HG03469 (cell line): Measurements from ENCODE around the gene RGMA.
"Not testable (repeated sequence)": the region's sequence is repeated elsewhere in the genome, so short reads cannot be mapped to it uniquely, and the experiment has no call there.

Source experiments
- ATAC-seq: cut with Tn5 transposase; IDR thresholded peaks from one replicate; pipeline ENCODE4 v1.9.1; 2021; ENCODE audit warnings: mild to moderate bottlenecking, moderate library complexity, moderate number of reproducible peaks; ENCODE audit not compliant: unreplicated experiment

RGMA gene

DNA sequence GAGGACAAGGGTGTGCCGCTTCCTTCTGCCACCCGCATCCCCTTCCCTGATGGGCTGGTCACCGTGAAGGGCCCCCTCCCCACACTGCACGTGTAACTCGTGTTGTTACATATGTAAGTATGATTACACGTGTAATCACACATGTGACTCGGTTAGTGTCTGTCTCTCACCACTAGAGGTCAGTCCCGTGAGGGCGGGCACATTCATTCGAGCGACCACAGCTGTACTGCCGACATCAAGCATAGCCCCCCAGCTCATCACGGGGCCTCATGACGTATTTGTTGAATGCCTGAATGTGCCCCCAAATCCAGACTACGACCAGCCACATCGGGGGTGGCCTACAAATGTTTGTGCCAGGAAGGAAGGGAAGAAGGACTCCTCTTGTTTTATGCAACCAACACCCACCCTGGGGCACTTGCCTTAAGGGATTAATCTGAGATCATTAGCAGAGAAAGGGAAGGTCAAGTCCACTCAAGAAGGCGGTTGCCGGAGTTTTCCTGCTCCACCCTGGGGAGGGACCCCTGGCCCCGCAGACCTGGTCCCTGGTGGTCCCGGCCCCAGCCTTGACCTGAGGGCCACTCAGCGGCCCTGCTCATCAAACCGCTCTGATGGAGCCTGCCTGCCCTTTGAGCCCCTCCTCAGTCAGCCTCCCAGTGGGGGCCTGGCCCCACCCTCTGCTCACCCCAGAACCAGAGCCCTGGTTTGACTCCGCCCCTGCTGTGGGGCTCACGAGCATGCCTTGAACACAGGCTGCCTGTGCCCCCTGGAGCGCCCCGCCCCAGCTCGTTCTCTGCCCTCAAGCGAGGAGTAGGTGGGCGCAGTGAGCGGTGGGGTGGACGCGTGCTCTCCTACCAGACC, 52.8 kb downstream of the RGMA start:
- peak; percentile 88 for ATAC-seq

DNA sequence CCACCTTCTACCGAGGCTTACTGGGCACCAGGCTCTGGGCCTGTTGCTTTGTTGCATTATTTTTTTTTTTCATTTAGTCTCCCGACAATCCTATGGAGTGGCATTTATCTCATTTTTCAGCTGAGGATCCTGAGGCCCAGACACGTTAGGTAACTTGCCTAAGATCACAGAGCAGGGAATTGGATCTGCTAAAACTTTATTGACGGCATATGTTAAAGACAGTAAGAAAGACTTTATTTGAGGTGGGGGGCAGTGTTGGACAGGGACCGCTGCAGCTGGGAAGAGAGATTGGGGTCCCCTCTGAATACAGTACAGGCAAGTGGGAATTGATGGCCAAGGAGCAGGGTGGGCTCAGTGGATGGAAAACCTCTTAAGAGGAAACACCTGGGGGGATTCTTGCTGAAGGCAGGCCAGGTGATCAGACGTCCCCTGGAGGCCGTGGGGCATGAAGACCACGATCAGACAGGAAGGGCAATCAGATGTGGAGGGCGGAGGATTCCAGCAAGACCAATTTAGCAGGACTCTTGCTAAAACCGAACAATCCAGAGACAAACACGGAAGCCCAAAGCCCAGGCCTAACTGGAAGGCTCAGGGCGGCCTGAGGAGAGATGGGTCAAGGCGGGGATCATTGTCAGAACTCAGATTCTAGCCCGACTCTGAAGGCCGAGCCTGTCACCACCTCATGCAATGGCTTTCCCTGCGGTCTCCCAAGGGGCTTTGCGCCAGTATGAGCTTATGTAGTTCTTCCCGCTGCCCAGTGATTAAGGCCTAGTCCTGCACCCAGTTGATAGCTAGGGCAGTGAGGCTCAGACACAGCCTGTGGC, 53.7 kb downstream of the RGMA start:
- ATAC-seq = no peak

DNA sequence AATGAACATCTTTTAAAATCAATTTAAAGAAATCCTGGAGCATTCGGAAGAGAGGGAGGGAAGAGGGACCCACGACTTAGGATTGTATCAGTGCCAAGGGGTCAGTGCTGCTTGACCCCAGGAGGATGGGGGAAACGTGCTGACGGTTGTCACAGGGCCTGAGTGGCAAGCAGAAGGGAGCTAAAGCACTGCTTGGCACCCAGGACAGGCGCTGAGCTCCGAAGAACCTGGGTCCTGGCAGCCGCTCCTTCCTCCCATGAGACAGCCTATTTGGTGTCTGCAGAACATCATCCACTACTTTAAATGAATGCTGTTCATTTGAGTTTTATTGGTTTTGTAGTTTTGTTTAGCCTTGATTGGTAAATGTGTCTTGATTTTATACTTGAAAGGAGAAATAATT, 54.5 kb downstream of the RGMA start:
- ATAC-seq = no peak

DNA sequence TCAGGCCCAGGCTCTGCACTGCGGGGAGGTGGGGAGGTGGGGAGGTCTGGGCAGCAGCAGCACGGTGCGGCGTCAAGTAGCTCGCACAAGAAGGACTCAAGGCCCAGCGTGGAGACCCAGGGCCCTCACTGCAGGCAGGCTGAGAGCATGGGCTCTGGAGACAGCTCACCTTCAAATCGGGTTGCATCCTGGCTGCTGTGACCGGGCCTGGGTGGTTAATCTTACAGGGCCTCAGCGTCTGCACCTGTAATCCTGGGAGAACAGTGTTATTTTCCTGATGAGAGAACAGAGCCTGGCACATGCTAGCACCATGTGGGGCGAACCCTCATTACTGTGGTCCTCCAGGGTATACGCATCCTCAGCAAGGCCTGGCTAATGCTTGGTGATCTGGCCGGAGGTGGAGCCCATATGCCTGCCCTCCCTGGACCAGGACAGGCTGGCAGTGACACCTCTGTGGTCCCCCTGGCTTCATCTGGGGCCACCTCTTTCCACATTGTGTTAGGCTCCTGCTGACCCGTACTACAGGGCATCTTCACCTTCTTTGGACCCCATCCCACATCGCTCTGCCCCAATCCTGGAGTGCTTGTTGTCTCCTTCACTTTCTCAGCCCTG, 55.5 kb downstream of the RGMA start:
- no peak for ATAC-seq

DNA sequence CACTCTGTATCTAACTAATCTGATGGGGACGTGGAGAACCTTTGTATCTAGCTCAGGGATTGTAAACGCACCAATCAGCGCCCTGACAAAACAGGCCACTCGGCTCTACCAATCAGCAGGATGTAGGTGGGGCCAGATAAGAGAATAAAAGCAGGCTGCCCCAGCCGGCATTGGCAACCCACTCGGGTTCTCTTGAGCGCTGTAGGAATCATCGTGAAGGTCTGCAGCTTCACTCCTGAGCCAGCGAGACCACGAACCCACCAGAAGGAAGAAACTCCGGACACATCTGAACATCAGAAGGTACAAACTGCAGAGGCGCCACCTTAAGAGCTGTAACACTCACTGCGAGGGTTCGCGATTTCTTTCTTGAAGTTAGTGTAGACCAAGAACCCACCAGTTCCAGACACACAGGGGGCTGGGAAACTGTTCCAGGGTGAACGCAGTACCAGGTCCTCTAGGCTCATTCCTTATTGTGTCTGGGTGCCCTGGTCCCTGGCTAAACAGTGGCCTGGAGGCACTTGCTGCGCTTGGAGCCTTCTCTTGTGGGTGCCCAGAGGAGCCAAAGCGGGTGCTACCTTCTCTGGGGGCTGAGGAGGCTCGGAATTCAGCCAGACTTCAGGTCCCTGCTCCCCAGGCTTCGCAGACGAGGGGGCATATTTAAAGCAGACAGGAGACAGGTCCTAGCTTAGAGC, 56.4 kb downstream of the RGMA start:
- ATAC-seq = not testable (repeated sequence)

DNA sequence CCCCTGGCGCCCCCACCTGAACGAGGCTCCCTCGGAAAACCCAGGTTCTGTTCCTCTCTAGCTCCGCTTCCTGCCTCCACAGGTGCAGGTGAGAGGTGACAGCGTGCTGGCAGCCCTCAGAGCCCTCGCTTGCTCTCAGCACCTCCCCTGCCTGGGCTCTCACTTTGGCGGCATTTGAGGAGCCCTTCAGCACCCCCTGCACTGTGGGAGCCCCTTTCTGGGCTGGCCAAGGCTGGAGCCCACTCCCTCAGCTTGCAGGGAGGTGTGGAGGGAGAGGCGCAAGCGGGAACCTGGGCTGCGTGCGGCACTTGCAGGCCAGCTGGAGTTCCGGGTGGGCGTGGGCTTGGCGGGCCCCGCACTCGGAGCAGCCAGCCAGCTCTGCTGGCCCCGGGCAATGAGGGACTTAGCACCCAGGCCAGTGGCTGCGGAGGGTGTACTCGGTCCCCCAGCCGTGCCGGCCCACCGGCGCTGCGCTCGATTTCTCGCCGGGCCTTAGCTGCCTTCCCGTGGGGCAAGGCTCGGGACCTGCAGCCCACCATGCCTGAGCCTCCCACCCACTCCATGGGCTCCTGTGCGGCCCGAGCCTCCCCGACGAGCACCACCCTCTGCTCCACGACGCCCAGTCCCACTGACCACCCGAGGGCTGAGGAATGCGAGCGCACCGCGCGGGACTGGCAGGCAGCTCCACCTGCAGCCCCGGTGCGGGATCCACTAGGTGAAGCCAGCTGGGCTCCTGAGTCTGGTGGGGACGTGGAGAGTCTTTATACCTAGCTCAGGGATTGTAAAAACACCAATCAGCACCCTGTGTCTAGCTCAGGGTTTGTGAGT, 57.2 kb downstream of the RGMA start:
- ATAC-seq = not testable (repeated sequence)

DNA sequence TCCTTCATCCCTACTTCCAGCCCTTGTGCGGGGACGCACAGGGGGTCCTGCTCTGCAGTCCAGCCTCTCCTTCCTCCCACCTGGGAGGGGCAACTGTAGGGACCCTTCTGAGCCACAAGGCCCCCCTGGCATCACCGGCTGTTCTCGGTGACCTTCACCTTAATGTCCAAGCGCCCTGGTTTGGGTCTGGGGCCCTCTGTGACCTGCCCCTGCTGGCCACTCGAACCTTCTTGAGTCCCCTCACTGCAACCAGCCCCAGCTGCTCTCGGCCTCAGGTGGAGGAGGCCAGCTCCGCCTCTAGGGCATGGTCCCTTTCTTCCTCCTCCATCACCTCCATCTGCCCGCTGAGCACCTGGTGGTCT, 57.9 kb downstream of the RGMA start:
- no peak for ATAC-seq

DNA sequence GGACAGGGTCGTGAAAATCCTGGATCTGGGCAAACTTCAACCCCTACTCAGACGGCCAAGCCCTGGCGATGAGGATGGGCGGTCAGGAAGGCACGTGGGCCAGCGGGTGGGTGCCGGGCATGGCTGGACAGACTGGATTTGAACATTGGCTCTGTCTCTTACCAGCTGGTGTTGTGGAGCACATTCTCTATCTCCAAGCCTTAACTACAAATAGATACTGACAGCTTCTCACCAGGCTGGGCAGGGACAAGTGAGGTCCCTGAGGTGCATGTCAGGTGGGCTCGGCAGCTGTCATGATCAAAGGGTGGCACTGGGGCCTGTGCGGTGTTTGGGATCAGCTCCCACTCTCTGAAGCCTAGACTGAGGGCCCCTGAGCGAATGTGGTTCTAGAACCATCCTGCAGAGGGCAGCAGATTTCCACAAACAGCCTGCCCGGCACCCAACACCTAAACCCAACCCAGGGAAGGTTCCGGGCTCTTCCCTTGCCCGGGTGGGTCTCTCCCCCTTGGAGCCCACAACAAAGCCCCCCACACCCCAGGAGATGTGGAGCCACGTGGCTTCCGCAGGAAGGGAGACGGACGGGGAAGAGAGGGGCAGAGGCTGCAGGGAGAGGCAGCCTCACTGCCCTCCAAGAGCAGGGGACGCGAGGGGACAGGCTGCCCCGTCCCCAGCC, 58.4 kb downstream of the RGMA start:
- ATAC-seq = peak; percentile 72

DNA sequence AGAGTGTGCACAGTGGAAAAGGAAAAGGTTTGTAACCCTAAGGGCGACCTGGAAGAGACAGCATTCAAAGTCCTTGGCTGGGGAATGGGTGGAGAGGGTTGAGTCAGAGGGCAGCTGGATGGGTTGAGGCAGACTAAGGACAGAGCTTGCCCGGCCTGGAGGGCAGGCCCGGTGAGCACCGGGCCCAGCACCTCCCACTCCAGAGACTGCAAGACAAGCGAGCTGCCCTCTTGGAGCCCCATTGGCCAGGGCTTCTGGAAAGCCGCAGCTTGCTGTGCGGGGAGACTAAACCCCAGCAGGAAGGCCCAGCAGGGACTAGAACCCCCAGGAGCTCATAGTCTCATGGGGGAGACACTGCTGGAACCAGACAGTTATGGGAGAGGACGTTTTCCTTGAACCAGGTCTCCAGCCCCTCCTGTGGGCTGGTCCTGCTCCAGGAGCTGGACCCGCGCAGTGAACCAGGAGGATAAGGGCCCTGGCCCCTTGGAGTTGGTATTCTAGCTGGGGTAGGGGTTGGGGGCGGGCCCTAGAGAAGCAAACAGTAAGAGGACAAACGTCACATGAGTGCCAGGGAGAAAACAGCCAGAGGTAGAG, 59.1 kb downstream of the RGMA start:
- no peak for ATAC-seq

DNA sequence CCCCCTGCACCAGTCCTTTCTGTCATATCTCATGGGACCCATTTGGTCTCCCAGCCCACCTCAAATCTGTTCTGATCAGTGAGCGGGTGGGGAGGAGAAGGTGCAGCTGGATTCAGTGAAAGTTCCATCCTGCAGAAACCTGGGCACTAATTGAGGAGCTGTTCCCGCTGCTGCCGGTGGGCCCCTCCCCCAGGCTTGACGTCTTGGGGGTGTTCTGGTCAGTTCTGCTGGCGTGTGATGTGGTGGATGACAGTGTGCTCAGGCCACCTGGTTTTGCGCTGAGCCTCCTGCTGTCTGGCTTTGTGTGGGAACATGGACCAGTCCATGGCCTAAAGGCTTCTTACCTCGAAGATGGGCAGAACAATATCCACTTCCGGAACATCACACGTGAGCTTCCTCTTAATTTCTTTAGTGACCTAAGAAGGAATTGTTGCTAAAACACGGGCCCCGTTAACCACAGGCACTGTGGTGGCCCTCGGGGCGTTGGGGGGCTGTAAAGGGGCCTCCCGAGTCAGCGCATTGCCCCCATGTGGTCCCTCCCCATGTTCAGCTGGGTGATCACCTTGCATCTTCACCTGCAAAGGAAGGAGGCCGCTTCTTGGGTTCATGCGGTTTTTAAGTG, 59.7 kb downstream of the RGMA start:
- no peak for ATAC-seq

DNA sequence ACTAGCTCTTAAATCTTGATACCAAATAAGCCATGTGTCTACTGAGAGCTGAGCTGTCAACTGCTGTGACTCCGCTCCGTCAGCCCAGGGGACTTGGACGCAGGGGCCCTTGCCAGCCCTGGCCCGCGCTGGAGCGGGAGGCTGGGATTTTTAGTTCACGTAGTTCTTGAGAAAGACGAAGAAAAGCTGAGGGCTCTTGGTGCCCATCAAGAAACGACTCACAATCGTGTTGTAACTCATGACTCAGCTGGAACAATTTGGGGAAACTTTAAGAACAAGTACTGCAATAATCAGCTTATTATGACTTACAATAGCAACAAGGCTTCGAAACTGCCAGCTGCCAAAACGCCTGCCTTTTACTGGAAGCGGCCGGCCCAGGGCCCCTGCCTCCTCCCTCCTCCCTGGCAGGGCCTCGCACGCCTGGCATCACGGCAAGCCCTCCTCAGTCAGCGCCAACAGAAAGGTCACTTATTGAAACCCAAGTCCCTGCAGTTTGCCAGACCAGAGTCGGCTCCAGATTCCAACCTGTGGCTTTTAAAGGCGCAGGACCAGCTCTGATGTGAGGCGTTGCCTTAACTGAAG, 60.3 kb downstream of the RGMA start:
- no peak for ATAC-seq

DNA sequence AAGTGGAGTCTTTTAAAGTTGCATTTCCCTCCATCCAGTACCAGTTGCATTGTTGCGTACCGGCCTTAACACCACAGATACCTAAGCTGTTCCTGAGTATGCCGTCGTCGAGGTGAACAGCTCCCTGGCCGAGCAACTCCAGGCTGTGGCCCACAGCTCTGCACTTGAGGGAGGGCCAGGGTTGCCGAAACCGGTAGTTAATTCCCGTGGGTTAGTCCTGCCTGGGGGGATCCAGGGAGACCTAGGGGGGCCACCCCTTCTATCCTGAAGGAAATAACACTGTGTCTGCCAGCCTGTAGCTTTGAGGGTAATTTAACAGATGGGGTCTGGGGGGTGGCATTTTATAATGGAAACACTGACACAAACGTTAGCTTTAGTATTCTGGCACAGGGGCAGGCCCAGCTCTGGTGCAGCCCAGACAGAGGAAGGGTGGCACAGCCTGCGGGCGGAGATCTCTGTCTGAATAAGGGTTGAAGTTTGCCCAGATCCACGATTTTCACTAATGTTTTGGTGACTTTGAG, 60.8 kb downstream of the RGMA start:
- no peak for ATAC-seq

DNA sequence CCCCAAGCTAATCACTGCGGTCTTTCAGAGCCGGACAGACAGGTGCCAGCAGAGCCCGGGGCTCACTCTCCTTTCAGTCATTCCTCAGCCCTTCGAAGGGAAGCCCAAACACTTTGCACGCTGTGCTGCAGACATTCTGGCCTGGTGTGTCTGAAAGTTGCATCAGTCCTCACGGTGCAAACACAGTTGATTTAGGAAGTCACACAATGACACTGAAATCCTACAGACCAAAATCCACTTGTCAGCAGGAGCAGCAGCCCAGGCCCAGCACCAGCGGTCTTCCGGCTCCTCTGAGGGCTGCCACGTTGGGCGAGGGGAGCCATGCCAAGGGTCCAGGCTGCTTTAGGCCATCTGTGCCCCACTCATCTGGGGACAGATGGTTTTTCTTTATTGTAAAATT, 61.6 kb downstream of the RGMA start:
- no peak for ATAC-seq

DNA sequence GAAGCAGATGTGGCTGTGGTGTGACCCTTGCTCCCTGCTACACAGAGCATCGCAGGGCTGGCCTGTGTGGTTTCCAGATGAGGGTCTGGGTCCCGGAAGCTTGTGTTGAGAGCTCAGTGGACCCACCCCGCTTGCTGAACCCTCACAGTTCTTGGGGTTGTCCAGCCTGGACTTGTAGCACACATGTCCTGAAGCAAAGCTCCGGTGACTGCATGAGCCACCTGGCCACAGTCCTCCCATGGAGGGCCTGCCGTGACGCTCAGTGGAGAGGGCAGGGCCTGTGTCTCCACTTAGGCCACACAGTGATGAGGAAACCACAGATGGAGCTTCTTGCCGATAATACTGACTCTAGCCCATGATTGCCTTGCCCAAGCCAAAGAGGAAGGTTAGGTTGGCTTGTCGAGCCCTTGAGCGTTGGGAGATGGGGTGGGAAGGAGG, 62.6 kb downstream of the RGMA start:
- ATAC-seq = no peak

DNA sequence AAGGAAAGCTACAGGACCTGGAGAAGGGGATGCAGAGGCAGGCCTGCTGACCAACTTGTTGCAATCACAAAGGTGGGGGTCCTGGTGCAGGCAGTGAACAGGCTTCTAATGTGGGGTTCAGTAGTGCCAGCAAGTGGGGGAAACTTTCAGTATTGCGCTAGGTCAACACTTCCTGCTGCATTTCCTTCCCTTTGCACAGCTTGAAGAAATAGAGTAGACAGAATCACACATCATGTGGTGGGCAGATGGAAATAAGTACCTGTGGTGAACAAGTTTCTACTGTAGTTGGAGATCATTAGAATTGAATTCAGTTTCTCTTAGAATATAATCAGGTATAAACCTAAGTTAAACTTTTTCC, 63.4 kb downstream of the RGMA start:
- ATAC-seq = no peak

DNA sequence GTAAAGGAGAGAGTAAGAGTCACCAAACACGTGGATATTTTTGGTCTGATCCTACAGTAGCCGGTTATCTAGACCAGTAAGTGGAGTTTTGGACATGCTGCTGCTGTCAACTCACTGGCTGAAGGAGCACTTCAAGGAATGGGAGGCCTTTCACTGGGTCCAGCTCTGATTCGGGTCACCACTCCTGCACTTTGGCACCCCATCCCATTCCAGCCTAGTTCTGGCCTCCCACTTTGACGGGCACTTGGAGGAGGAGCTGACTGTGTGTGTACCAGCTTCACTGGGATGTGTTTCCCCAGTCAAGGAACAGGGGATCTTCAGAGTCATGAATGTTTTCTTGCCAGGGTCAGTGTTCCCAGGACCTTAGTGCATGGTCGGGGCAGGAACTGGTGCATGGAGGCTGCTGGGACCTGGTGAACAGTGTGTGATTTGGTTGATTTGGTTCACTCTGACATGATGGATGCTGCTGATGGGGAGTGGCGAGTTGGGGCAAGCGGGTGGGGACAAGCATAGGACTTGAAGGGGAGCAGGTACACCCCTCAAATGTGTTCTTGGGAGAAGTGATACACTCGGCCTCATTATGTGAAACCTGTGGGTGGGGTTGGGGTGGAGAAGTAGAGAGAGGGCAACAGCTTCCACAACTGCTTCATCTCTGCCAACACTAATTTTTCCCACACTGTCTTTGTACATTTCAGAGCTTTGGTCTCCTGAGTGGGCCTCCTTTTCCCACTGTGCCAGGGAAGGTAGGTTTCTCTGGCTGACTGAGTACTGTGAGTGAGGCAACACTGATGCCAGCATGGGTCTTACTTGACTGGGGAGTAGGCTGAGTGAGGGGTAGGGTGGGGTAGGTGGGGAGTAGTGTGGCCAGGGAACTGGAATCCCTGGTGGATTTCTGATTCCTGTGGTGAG, 64.0 kb downstream of the RGMA start:
- ATAC-seq = no peak

DNA sequence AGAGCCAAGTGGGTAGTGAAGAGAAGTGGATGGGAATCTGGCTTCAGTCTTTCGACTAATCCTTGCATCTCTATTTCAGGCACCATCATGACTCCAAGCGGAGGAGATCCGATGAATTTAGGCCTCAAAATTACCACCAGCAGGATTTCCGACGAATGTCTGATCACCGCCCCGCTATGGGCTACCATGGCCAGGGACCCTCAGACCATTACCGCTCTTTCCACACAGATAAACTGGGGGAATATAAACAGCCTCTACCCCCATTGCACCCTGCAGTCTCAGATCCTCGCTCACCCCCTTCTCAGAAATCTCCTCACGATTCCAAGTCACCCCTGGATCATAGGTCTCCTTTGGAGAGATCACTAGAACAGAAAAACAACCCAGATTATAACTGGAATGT, 64.7 kb downstream of the RGMA start:
- no peak for ATAC-seq
